ENCODE data around the gene MNX1. TPM values are rescaled to one million over a fixed set of nuclear protein-coding genes. Genes with fewer than 3 reads are reported as not detected.

The MNX1 gene
- polyA plus RNA-seq, 1 donor: 0.08 TPM

DNA sequence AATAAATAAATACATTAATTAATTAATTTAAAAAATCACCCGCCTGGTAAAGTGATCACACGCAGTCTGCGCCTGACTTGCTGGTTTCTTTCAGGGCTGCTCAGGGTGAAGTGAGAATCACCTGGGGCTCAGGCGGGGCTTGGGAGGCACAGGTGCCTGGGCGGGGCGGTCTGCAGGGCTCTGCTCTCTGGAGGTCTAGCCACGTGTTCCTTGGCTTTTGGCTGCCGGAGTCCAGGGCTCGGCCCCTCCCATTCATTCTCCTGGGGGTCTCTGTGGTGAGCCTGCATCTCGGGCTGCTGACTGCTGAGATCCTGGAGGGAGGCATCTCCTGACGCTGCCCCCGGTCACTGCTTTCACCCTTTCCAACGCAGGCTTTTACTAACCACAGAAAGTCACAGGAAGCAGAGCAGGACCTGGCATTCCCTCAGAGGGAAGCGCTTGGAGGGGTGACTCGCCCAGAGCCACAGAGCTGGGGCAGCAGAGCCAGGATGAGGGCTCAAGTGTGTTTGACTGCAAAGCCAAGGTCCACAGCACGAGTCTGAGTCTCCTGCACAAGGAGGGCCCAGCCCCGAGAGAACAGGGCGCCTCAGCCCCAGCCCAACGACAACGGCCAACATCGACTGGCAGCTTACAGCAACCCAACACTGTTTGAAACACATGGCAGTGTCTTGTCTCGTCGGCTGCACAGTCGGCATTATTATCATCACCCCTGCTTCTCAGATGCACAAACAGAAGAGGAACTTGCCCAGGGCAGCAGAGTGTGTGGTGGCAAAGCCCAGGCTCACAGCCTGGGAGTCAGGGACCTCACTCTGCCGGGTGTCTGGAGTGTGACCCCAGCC, 22.4 kb upstream of the MNX1 start:
- no peak for DNase-seq

- no peak for DNase-seq
Measured at GRCh38 chr7:157032128-157032527, 21.7 kb upstream of the MNX1 start.

- no peak for DNase-seq
Measured at GRCh38 chr7:157028199-157028903, 17.9 kb upstream of the MNX1 start.

GRCh38 chr7:157027568-157028198, 17.2 kb upstream of the MNX1 start:
- DNase-seq: no peak

GRCh38 chr7:157024716-157025115, 14.3 kb upstream of the MNX1 start:
- no peak for DNase-seq

- no peak for DNase-seq
Measured at GRCh38 chr7:157023589-157023905, 13.1 kb upstream of the MNX1 start.

DNA sequence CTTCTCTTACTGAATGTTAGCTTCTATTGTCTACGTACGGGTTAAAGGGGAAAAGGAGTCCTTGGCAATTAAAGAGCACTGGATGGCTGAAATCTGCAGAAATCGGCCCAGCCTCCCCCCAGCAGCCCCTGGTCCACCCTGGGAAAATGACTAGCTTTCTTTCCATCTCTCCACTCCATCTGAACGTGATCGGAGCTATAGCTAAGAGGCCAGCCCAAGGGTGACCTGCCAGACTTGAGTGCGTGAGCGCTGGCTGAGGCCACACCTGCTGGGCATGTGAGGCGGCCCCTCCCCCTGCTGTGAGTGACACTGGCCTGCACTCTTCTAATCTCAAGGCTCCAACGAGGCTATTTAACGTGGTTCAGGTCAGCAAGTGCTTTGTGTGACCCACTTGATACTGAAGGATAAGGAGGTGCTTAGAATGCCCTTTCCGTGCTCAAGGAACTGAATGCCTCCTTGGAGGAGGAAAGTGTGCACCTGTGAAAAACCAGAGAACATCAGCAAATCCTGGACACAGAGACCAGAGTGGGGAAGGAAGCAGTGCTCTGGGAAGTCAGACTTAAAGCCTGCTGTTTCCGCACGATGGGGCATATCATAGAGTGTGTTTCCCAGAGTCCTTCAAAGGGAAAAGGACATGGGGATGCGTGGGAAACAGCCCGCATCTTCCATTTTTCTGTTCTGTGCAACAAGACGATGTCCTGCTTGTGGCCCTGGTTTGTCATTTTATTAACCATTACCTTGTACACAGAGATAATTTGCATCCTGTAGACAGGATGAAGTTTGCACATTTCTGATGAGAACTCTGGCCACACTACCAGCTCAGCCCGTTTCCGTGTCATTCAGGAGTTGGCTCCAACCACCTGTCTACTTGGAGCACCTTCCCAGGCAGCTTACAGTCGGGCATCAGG, 12.5 kb upstream of the MNX1 start:
- DNase-seq: no peak

DNA sequence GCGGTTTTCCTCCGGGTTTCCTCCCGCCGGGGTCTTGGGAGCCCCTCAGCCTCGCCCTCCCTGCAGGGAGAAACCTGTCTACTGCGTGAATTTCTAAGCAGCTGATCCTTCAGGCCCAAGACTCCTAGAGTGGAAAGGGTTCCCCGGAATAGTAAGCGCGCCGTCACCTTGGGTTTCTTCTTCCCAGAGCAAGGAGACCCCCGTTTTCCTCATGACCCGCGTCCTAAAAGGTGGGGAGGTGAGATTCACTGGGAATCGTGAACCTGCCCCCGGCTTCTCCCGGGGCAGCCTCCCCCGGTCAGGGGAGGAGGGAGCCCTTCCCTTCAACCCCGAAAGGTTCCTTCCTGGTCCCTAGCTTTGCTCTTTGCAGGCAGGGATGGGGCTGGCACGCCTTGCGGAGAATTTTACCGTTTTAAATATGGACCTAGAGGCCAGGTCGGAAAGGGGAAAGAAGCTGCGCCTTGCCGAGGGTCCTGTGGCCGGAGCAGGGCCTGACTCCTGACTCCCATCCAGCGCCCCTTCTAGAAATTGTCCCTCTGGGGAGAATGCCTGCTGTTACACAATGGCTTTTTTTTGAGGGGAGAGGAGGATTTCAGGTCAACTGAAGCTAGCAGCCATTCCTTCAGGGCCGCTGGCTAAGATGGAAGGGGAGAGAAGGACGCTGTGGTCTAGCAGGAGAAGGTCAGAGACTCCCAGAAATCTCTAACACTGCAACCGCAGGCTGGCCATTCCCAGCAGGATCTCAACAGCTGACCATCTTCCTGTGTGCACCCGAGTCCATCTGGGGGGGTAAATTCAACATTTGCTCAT, 11.6 kb upstream of the MNX1 start:
- no peak for DNase-seq

GRCh38 chr7:157021071-157021870, 10.8 kb upstream of the MNX1 start:
- DNase-seq: no peak

DNA sequence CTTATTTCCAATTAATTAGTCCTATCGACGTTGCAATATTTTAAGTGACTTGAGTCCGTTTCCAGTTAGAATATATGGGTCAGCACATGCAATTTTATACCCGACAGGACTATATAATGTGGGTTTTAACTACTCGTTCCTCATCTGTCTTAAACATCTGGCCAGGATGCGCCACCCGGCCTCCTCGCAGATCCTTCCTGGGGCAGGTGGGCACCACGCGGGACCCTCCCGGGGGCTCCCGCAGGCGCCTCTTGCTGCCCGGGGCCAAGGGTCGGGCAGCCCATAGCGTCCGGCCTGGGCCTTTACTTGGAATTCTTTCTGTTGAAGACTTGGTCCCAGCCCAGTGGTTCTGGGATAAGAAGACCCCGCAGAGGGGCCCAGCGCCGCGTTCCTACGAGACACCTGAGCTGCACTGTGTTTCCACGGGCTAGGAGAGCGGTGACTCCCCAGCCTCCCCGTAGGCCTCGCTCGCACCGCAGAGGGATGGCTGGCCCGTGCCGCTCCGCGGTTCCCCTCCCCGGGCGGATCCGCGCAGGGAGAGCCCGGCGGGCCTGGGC, 10.1 kb upstream of the MNX1 start:
- no peak for DNase-seq

GRCh38 chr7:157019718-157020451, 9.4 kb upstream of the MNX1 start:
- DNase-seq: no peak

- DNase-seq: no peak
Measured at GRCh38 chr7:157018997-157019608, 8.6 kb upstream of the MNX1 start.

DNA sequence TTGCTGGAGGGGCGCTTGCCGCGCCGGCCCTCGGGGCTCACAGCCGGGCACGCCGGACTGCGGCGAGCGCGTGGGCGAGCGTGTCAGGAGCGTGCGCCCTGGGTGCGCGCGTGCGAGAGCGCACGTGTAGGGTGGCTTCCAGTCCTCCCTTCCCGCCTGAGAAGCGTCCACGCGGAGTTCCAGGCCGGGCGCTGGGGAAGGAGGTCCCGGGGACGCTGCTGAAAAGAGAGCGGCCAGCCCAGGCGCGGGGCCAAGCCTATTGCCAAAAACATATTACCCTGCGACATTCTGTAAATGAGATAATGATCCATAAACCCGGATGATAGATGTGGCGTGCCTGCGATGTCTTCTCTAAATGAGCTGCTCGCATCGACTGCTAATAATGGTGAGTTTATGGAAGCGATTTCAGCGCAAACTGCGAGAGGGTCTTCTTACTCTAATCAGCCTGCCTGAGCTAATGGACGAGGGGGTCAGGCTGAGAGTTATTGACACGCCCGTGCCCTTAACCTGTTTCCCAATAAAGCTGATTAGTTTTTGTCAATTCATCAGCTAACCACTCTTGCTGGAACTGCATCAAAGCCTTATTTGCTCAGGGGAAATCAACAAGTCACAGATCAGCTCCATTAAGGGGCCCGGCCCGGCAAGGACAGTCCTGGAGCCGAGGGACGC, 8.0 kb upstream of the MNX1 start:
- DNase-seq: no peak

- DNase-seq: no peak
Measured at GRCh38 chr7:157017603-157018327, 7.3 kb upstream of the MNX1 start.

DNA sequence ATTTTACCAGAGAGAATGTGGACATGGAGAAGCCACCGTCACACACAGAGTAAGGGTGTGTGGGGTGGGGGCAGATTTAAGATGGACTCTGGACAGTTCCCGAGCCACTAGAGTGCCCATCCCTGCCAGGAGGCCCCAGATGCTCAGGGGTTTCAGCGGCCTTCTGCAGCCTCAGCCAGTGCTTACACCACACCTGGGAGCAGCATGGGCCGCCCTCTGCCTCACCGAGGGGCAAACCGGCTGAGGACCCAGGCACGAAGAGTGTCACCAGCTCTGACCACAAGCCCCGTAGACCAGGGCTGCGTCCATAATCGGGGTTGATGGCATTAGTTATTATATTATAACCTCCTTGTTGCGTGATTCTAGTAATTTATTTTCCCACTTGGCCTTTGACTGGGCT, 6.7 kb upstream of the MNX1 start:
- DNase-seq: no peak

DNA sequence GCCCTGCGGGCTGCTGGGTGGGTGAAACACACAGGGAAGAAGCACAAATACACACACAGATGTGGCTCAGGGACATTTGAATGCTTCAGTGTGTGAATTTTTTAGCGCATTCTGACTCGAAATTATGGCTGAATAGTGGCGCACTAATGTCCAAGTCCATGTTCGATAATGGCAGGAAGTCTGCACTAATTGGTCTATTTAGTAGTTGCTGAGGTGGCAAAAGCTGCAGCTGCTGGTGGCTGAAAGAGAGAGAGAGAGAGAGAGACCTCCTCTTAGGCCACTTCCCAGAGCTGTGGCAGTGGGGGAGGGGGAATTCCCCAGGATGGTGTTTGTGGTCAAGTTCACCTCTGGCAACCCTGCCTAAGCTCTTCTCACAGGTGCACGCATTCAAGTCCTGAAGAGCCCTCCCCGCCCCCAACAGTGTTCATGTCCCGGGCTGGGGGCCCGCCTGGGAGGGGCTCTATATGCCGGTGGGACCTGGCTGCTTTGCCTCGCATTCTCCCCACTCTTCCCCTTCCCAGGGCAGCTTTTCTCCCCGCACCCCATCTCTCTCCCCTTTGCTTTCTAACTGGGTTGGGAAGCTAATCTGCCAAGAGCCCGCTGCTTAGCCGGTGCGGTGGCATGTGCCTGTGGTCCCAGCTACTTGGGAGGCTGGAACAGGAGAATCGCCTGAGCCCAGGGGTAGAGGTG, 6.0 kb upstream of the MNX1 start:
- DNase-seq: no peak

GRCh38 chr7:157016024-157016351, 5.5 kb upstream of the MNX1 start:
- no peak for DNase-seq
